HG02938 (cell line): Measurements from ENCODE around the gene CDIP1.
A peak's percentile ranks its signal among the peaks of the same experiment; 100 is the strongest.
"Not testable (repeated sequence)": the region's sequence is repeated elsewhere in the genome, so short reads cannot be mapped to it uniquely, and the experiment has no call there.

Source experiments
- ATAC-seq: cut with Tn5 transposase; IDR thresholded peaks from one replicate; pipeline ENCODE4 v1.9.1; 2021; ENCODE audit warnings: mild to moderate bottlenecking, moderate library complexity; ENCODE audit not compliant: unreplicated experiment

CDIP1 gene

GRCh38 chr16:4538350-4539235 lies at the start of gene CDIP1:
Gene CDIP1, minus strand, starts transcription at chr16:4538773. Its CDS starts 24,643 bp downstream, at chr16:4514130.
- ATAC-seq, result peak; percentile 81

- ATAC-seq, result no peak
Observed at GRCh38 chr16:4586291-4586690, 47.7 kb upstream of the CDIP1 start.

GRCh38 chr16:4583906-4584305 lies 45.3 kb upstream of the CDIP1 start:
- ATAC-seq, result no peak

- ATAC-seq, result no peak
Observed at GRCh38 chr16:4580250-4580649, 41.7 kb upstream of the CDIP1 start.

GRCh38 chr16:4578961-4579530 lies 40.5 kb upstream of the CDIP1 start:
- ATAC-seq, result no peak

- ATAC-seq, result no peak
Observed at GRCh38 chr16:4576008-4576407, 37.4 kb upstream of the CDIP1 start.

- ATAC-seq, result no peak
Observed at GRCh38 chr16:4574919-4575705, 36.5 kb upstream of the CDIP1 start.

- ATAC-seq, result not testable (repeated sequence)
Observed at GRCh38 chr16:4573926-4574325, 35.4 kb upstream of the CDIP1 start.

- no peak for ATAC-seq
Observed at GRCh38 chr16:4572715-4573114, 34.1 kb upstream of the CDIP1 start.

GRCh38 chr16:4570688-4571321 lies 32.2 kb upstream of the CDIP1 start:
- no peak for ATAC-seq

- ATAC-seq, result no peak
Observed at GRCh38 chr16:4570086-4570485, 31.5 kb upstream of the CDIP1 start.

- no peak for ATAC-seq
Observed at GRCh38 chr16:4566144-4566543, 27.6 kb upstream of the CDIP1 start.

- no peak for ATAC-seq
Observed at GRCh38 chr16:4564661-4565267, 26.2 kb upstream of the CDIP1 start.

- no peak for ATAC-seq
Observed at GRCh38 chr16:4561596-4561995, 23.0 kb upstream of the CDIP1 start.

GRCh38 chr16:4557973-4558372 lies 19.4 kb upstream of the CDIP1 start:
- ATAC-seq, result no peak

- no peak for ATAC-seq
Observed at GRCh38 chr16:4556580-4556979, 18.0 kb upstream of the CDIP1 start.

GRCh38 chr16:4556112-4556511 lies 17.5 kb upstream of the CDIP1 start, which contains the start of gene C16orf96:
Gene C16orf96, plus strand, starts transcription at chr16:4556340. Its CDS starts 150 bp downstream, at chr16:4556490.
- no peak for ATAC-seq

- ATAC-seq, result no peak
Observed at GRCh38 chr16:4552541-4552940, 14.0 kb upstream of the CDIP1 start.

GRCh38 chr16:4550591-4550990 lies 12.0 kb upstream of the CDIP1 start:
- no peak for ATAC-seq

GRCh38 chr16:4548124-4548523 lies 9.6 kb upstream of the CDIP1 start:
- ATAC-seq, result no peak

- ATAC-seq, result no peak
Observed at GRCh38 chr16:4544473-4544872, 5.9 kb upstream of the CDIP1 start.
